ENCODE measurements around the gene SLC27A6.
"Not testable (repeated sequence)": the region's sequence is repeated elsewhere in the genome, so short reads cannot be mapped to it uniquely, and the experiment has no call there.

SLC27A6 gene

DNA sequence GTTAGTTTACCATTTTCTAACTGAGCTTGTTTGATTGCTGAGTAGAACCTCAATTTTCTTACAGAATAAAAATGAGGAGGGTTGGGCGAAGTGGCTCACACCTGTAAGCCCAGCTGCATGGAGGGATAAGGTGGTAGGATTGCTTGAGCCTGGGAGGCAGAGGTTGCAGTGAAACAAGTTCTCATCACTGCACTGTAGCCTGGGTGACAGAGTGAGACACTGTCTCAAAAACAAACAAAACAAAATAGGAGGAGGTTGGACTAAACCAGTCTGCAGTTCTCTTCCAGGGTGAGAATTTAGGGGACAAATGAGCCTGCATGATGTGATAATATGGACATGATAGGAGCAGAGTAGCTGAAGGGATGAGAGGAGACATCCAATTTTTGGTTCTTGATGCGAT is 57.3 kb downstream of the SLC27A6 start:
- no peak for FAIRE-seq
- DNase-seq (ENCODE audit: insufficient read length, low spot score) = no peak
- TF ChIP-seq POLR2AphosphoS5 (IDR thresholded peaks at IDR 0.05; ENCODE audit: low read depth, low read length) = no peak
- TF ChIP-seq POLR2A (IDR thresholded peaks at IDR 0.05; ENCODE audit: low read depth, low read length) = no peak
- TF ChIP-seq SPI1 (IDR thresholded peaks at IDR 0.05; ENCODE audit: low read depth, low read length) = no peak
- no peak for TF ChIP-seq PAX5 (IDR thresholded peaks at IDR 0.05; ENCODE audit: insufficient read depth, low read length, severe bottlenecking)

DNA sequence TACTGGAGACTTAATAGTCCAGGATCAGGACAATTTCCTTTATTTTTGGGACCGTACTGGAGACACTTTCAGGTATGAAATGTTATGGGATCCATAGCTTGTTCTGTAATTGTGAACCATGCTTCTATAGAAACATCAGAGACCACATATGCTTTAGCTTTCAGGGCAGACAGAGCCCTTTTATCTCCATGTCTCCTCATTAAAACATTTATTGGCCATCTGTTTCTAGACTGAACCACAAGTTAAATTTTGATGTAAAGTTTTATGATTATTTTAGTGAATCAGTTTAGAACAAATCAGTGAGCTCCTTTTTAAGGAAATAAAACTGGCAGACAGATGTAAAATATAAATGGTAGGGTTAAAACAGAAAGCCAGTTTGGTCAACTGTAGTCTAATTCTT is 62.0 kb downstream of the SLC27A6 start:
- DNase-seq (ENCODE audit: insufficient read length, low spot score) (no peak), FAIRE-seq (no peak)
- TF ChIP-seq POLR2A (IDR thresholded peaks at IDR 0.05; ENCODE audit: low read depth, low read length) = no peak
- TF ChIP-seq PAX5 (IDR thresholded peaks at IDR 0.05; ENCODE audit: insufficient read depth, low read length, severe bottlenecking) = no peak
- no peak for TF ChIP-seq POLR2AphosphoS5 (IDR thresholded peaks at IDR 0.05; ENCODE audit: low read depth, low read length)
- TF ChIP-seq SPI1 (IDR thresholded peaks at IDR 0.05; ENCODE audit: low read depth, low read length) = no peak
- no peak for TF ChIP-seq TAF1 (IDR thresholded peaks at IDR 0.05; ENCODE audit: low read depth, low read length)
- TF ChIP-seq POU2F2 (IDR thresholded peaks at IDR 0.05; ENCODE audit: low read depth, low read length) = no peak

- DNase-seq (ENCODE audit: insufficient read length, low spot score) = no peak
- FAIRE-seq = no peak
- TF ChIP-seq SPI1 (IDR thresholded peaks at IDR 0.05; ENCODE audit: low read depth, low read length) (no peak), PAX5 (IDR thresholded peaks at IDR 0.05; ENCODE audit: insufficient read depth, low read length, severe bottlenecking) (no peak), POU2F2 (IDR thresholded peaks at IDR 0.05; ENCODE audit: low read depth, low read length) (no peak), TAF1 (IDR thresholded peaks at IDR 0.05; ENCODE audit: low read depth, low read length) (no peak), POLR2A (IDR thresholded peaks at IDR 0.05; ENCODE audit: low read depth, low read length) (no peak), POLR2AphosphoS5 (IDR thresholded peaks at IDR 0.05; ENCODE audit: low read depth, low read length) (no peak)
Observed at GRCh38 chr5:129031886-129032683, 66.8 kb downstream of the SLC27A6 start.

DNA sequence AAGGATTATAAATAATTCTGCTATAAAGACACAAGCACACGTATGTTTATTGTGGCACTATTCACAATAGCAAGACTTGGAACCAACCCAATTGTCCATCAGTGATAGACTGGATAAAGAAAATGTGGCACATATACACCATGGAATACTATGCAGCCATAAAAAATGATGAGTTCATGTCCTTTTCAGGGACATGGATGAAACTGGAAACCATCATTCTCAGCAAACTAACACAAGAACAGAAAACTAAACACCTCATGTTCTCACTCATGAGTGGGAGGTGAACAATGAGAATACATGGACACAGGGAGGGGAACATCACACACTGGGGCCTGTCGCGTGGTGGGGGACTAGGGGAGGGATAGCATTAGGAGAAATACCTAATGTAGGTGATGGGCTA is 71.0 kb downstream of the SLC27A6 start:
- not testable (repeated sequence) for DNase-seq (ENCODE audit: insufficient read length, low spot score); FAIRE-seq

- TF ChIP-seq SPI1 (IDR thresholded peaks at IDR 0.05; ENCODE audit: low read depth, low read length) (no peak), POLR2A (IDR thresholded peaks at IDR 0.05; ENCODE audit: low read depth, low read length) (no peak)
- FAIRE-seq = no peak
Observed at GRCh38 chr5:129041196-129041881, 76.1 kb downstream of the SLC27A6 start.

GRCh38 chr5:129042306-129042705 is 77.0 kb downstream of the SLC27A6 start:
- DNase-seq (ENCODE audit: insufficient read length, low spot score) = no peak
- TF ChIP-seq TAF1 (IDR thresholded peaks at IDR 0.05; ENCODE audit: low read depth, low read length) (no peak), POU2F2 (IDR thresholded peaks at IDR 0.05; ENCODE audit: low read depth, low read length) (no peak), POLR2A (IDR thresholded peaks at IDR 0.05; ENCODE audit: low read depth, low read length) (no peak), PAX5 (IDR thresholded peaks at IDR 0.05; ENCODE audit: insufficient read depth, low read length, severe bottlenecking) (no peak), SPI1 (IDR thresholded peaks at IDR 0.05; ENCODE audit: low read depth, low read length) (no peak), POLR2AphosphoS5 (IDR thresholded peaks at IDR 0.05; ENCODE audit: low read depth, low read length) (no peak)
- FAIRE-seq = no peak

More at GRCh38 chr5:129041196-129041881, 76.1 kb downstream of the SLC27A6 start:
- no peak for DNase-seq (ENCODE audit: insufficient read length, low spot score)

DNA sequence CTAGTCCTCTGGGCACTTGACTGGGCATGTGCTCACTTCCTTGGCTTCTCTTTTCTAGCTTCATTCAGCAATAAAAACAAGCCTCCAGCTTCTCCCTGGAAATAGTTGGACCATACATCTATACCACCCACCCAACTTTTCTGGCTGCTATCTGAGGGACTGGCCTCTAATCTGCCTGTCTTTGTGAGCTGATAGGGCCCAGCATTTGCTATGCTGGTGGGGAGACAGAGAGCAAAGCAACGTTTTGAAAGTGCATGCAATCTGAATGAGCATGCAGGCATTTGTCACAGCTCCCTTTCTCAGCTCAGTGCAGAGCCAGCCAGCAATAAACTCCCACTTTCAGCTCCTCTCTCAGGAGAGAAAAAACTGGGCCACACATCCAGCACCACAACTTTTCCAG is 78.6 kb downstream of the SLC27A6 start:
- DNase-seq (ENCODE audit: insufficient read length, low spot score) = no peak
- TF ChIP-seq POLR2AphosphoS5 (IDR thresholded peaks at IDR 0.05; ENCODE audit: low read depth, low read length) (no peak), POLR2A (IDR thresholded peaks at IDR 0.05; ENCODE audit: low read depth, low read length) (no peak), SPI1 (IDR thresholded peaks at IDR 0.05; ENCODE audit: low read depth, low read length) (no peak), POU2F2 (IDR thresholded peaks at IDR 0.05; ENCODE audit: low read depth, low read length) (no peak), PAX5 (IDR thresholded peaks at IDR 0.05; ENCODE audit: insufficient read depth, low read length, severe bottlenecking) (no peak)
- no peak for FAIRE-seq

DNA sequence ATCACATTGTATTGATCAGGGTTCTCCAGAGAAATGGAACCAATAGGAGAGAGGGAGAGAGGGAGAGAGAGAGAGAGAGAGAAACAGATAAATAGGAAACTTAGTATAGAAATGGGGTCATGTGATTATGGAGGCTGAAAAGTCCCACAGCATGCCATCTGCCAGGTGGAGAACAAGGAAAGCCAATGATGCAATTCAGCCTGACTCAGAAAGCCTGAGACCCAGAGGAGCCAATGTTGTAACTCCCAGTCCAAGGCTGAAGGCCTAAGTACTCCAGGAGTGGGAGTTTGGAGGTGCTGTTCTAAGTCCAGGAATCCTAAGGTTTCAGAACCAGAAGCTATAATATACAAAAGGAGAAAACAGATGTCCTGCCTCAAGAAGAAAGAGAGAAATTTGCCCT is 80.9 kb downstream of the SLC27A6 start:
- no peak for TF ChIP-seq POU2F2 (IDR thresholded peaks at IDR 0.05; ENCODE audit: low read depth, low read length)
- no peak for TF ChIP-seq SPI1 (IDR thresholded peaks at IDR 0.05; ENCODE audit: low read depth, low read length)
- no peak for TF ChIP-seq POLR2AphosphoS5 (IDR thresholded peaks at IDR 0.05; ENCODE audit: low read depth, low read length)
- no peak for TF ChIP-seq PAX5 (IDR thresholded peaks at IDR 0.05; ENCODE audit: insufficient read depth, low read length, severe bottlenecking)
- TF ChIP-seq POLR2A (IDR thresholded peaks at IDR 0.05; ENCODE audit: low read depth, low read length) = no peak
- no peak for TF ChIP-seq TAF1 (IDR thresholded peaks at IDR 0.05; ENCODE audit: low read depth, low read length)
- no peak for DNase-seq (ENCODE audit: insufficient read length, low spot score)
- no peak for FAIRE-seq

GRCh38 chr5:129048509-129048908 is 83.2 kb downstream of the SLC27A6 start:
- TF ChIP-seq POLR2AphosphoS5 (IDR thresholded peaks at IDR 0.05; ENCODE audit: low read depth, low read length) (no peak), PAX5 (IDR thresholded peaks at IDR 0.05; ENCODE audit: insufficient read depth, low read length, severe bottlenecking) (no peak), TAF1 (IDR thresholded peaks at IDR 0.05; ENCODE audit: low read depth, low read length) (no peak), POU2F2 (IDR thresholded peaks at IDR 0.05; ENCODE audit: low read depth, low read length) (no peak), SPI1 (IDR thresholded peaks at IDR 0.05; ENCODE audit: low read depth, low read length) (no peak), POLR2A (IDR thresholded peaks at IDR 0.05; ENCODE audit: low read depth, low read length) (no peak)
- FAIRE-seq (no peak), DNase-seq (ENCODE audit: insufficient read length, low spot score) (no peak)

Measured in GM12891 (cell line).